ENCODE results near the gene HOOK2. TPM values are rescaled to one million over a fixed set of nuclear protein-coding genes. Genes with fewer than 3 reads are reported as not detected.

Gene HOOK2
- total RNA-seq, 1 experiment from 2014 or later: 70.0 TPM

- Mint-ChIP-seq H3K27ac (no peak overlapping the region), H3K4me3 (no peak overlapping the region), H3K4me1 (peaks cover 28% of the 10 kb centered on the region), H3K9me3 (no peaks in the 10 kb centered on the region), H3K27me3 (ENCODE audit: low read depth) (peaks cover 32% of the 10 kb centered on the region), H3K36me3 (peaks cover 15% of the 10 kb centered on the region)
- POLR2A ChIA-PET: interaction anchor here (0.6 to 1.7 kb wide), 2 partner anchors 14 to 29 kb away, joined by 3 to 4 read pairs; no protein-coding TSS in a partner anchor
- no peak for TF ChIP-seq PRRX2 (CRISPR knock-in tag; IDR thresholded peaks at IDR 0.05)
- TF ChIP-seq KAT7 (CRISPR knock-in tag; IDR thresholded peaks at IDR 0.05; ENCODE audit: borderline replicate concordance): no peak
- TF ChIP-seq ZNF232 (CRISPR knock-in tag; IDR thresholded peaks at IDR 0.05): no peak
- TF ChIP-seq FOXK1 (CRISPR knock-in tag; IDR thresholded peaks at IDR 0.05): no peak
- TF ChIP-seq TEAD1 (CRISPR knock-in tag; IDR thresholded peaks at IDR 0.05): no peak
- TF ChIP-seq NFE2L1 (CRISPR knock-in tag; IDR thresholded peaks at IDR 0.05): no peak
- TF ChIP-seq ZMAT4 (CRISPR knock-in tag; IDR thresholded peaks at IDR 0.05): no peak
- no peak for TF ChIP-seq HMGXB4 (CRISPR knock-in tag; IDR thresholded peaks at IDR 0.05)
- no peak for TF ChIP-seq NFYB (CRISPR knock-in tag; conservative IDR thresholded peaks at IDR 0.05; ENCODE audit: low read depth)
- TF ChIP-seq RORB (CRISPR knock-in tag; IDR thresholded peaks at IDR 0.05): no peak
- no peak for TF ChIP-seq ZNF121 (CRISPR knock-in tag; IDR thresholded peaks at IDR 0.05)
- TF ChIP-seq JAZF1 (CRISPR knock-in tag; IDR thresholded peaks at IDR 0.05): no peak
- no peak for TF ChIP-seq NR2C2 (CRISPR knock-in tag; IDR thresholded peaks at IDR 0.05)
- TF ChIP-seq ZNF512 (CRISPR knock-in tag; IDR thresholded peaks at IDR 0.05; ENCODE audit: borderline replicate concordance): no peak
- no peak for TF ChIP-seq E2F5 (CRISPR knock-in tag; IDR thresholded peaks at IDR 0.05)
- TF ChIP-seq ZNF423 (CRISPR knock-in tag; IDR thresholded peaks at IDR 0.05): no peak
- no peak for TF ChIP-seq NR3C1 (CRISPR knock-in tag; conservative IDR thresholded peaks at IDR 0.05; ENCODE audit: low read depth)
- CTCF ChIA-PET: interaction anchor here (0.5 to 14.0 kb wide), 12 partner anchors 11 to 92 kb away, joined by 4 to 341 read pairs (median 11); partner anchors contain the start of gene RNASEH2A
- DNase-seq (ENCODE audit: low spot score): no peak
- no peak for ATAC-seq
These were observed 19.6 kb upstream of the HOOK2 start for GRCh38 chr19:12794971-12795381.

- no peak for DNase-seq (ENCODE audit: low spot score)
- Mint-ChIP-seq H3K4me1 (peaks cover 28% of the 10 kb centered on the region), H3K27me3 (ENCODE audit: low read depth) (peaks cover 32% of the 10 kb centered on the region), H3K4me3 (peak overlapping the region; percentile 59), H3K9me3 (no peaks in the 10 kb centered on the region), H3K27ac (peak overlapping the region; percentile 44), H3K36me3 (peaks cover 10% of the 10 kb centered on the region)
- TF ChIP-seq ZNF671 (CRISPR knock-in tag; IDR thresholded peaks at IDR 0.05) (no peak), FOXK1 (CRISPR knock-in tag; IDR thresholded peaks at IDR 0.05) (no peak), IRF1 (CRISPR knock-in tag; IDR thresholded peaks at IDR 0.05) (no peak), ZNF121 (CRISPR knock-in tag; IDR thresholded peaks at IDR 0.05) (0 out of 2 replicates have a peak, but pooled peaks have one; percentile 21), ZMAT4 (CRISPR knock-in tag; IDR thresholded peaks at IDR 0.05) (no peak)
- ChIA-PET POLR2A (interaction anchor here (0.6 to 3.1 kb wide), 2 partner anchors 13 to 16 kb away, joined by 4 to 29 read pairs; no protein-coding TSS in a partner anchor), CTCF (interaction anchor here (0.5 to 14.0 kb wide), 8 partner anchors 11 to 72 kb away, joined by 4 to 341 read pairs (median 18); partner anchors contain the start of gene RNASEH2A)
- ATAC-seq: no peak
These were observed 19.0 kb upstream of the HOOK2 start for GRCh38 chr19:12794196-12794941.
